OCI-LY3 (cell line): ENCODE data around the gene LGI4.

ENCODE experiments used
- H2AFZ ChIP-seq: fragments of 200-600, 300-600 bp; shearing (Covaris generic); 2 replicates; pipeline ENCODE4 v1.6.0; 2014; ENCODE audit warnings: antibody characterized with exemption, low read depth, low read length
- H3K27ac ChIP-seq: fragments of 200-600, 300-600 bp; sonication (generic); 2 replicates; pipeline ENCODE4 v1.5.1; 2014; ENCODE audit warnings: mild to moderate bottlenecking, low read length, moderate library complexity, mixed read lengths
- H3K27me3 ChIP-seq: fragments of 200-600, 300-600 bp; sonication (generic); 2 replicates; pipeline ENCODE4 v1.6.1; 2014; ENCODE audit warnings: low read depth, low read length, mixed read lengths
- H3K36me3 ChIP-seq: fragments of 200-600, 300-600 bp; sonication (generic); replicated peaks from 2 replicates; pipeline ENCODE3; 2014; ENCODE audit warnings: low read depth, low read length, mixed read lengths
- H3K4me1 ChIP-seq: fragments of 300-600, 200-600 bp; sonication (generic); 2 replicates; pipeline ENCODE4 v1.6.1; 2014; ENCODE audit warnings: low read length, mixed read lengths
- H3K4me2 ChIP-seq: fragments of 200-600, 300-600 bp; sonication (generic); 2 replicates; pipeline ENCODE4 v1.6.1; 2014; ENCODE audit warnings: low read length, mixed read lengths
- H3K4me3 ChIP-seq: fragments of 300-600, 200-600 bp; sonication (generic); 2 replicates; pipeline ENCODE4 v1.5.1; 2014; ENCODE audit warnings: antibody characterized with exemption, mild to moderate bottlenecking, low read length, moderate library complexity
- H3K79me2 ChIP-seq: fragments of 300-600, 200-600 bp; shearing (Covaris generic); 2 replicates; pipeline ENCODE4 v1.6.1; 2014; ENCODE audit warnings: mild to moderate bottlenecking, low read length, mixed read lengths
- H3K9ac ChIP-seq: fragments of 300-600, 200-600 bp; shearing (Covaris generic); 2 replicates; pipeline ENCODE4 v1.6.0; 2014; ENCODE audit warnings: mild to moderate bottlenecking, low read length, moderate library complexity
- H3K9me3 ChIP-seq: fragments of 200-600, 300-600 bp; shearing (Covaris generic); 2 replicates; pipeline ENCODE4 v1.6.1; 2014; ENCODE audit warnings: low read length, mixed read lengths; ENCODE audit not compliant: insufficient read depth
- H4K20me1 ChIP-seq: fragments of 200-600, 300-600 bp; sonication (generic); 2 replicates; pipeline ENCODE4 v1.6.1; 2016; ENCODE audit warnings: low read length, mixed read lengths; ENCODE audit not compliant: insufficient read depth
- EZH2phosphoT487 ChIP-seq: fragments of 200-600 bp; shearing (Covaris generic); IDR thresholded peaks from 2 replicates; pipeline ENCODE4 v1.6.1; 2018; ENCODE audit warnings: antibody characterized with exemption, mixed run types, low read depth
- TF ChIP-seq, protein P1 (sequence below): fragments of 200-600, 300-600 bp; sonication (generic); IDR thresholded peaks from 2 replicates; pipeline ENCODE4 v1.5.1; 2014; ENCODE audit warnings: antibody characterized with exemption, low read length, low read depth

Gene LGI4

DNA sequence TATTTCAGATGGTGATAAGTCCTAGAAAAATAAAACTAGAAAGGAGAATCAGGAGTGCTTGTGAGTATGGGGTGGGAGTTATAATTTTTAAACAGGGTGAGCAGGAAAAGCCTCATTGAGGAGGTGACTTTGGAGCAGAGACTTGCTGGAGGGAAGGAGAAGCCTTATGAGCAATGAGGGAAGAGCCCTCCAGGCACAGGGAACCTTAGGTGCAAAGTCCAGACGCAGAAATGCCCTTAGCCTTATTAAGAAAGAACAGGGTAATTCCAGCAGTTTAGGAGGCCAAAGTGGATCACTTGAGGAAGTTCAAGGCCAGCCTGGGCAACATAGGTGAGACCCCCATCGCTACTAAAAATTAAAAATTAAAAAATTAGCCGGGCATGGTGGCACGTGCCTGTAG, 40.2 kb downstream of the LGI4 start:
- TF ChIP-seq, protein P1, sequence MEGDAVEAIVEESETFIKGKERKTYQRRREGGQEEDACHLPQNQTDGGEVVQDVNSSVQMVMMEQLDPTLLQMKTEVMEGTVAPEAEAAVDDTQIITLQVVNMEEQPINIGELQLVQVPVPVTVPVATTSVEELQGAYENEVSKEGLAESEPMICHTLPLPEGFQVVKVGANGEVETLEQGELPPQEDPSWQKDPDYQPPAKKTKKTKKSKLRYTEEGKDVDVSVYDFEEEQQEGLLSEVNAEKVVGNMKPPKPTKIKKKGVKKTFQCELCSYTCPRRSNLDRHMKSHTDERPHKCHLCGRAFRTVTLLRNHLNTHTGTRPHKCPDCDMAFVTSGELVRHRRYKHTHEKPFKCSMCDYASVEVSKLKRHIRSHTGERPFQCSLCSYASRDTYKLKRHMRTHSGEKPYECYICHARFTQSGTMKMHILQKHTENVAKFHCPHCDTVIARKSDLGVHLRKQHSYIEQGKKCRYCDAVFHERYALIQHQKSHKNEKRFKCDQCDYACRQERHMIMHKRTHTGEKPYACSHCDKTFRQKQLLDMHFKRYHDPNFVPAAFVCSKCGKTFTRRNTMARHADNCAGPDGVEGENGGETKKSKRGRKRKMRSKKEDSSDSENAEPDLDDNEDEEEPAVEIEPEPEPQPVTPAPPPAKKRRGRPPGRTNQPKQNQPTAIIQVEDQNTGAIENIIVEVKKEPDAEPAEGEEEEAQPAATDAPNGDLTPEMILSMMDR: no peak
- no peak for TF ChIP-seq EZH2phosphoT487
- Histone ChIP-seq H4K20me1 (no peaks in the 10 kb centered on the region), H3K36me3 (no peaks in the 10 kb centered on the region), H3K4me3 (no peak overlapping the region), H3K27me3 (no peaks in the 10 kb centered on the region), H3K9me3 (no peaks in the 10 kb centered on the region), H3K79me2 (no peaks in the 10 kb centered on the region), H2AFZ (no peak overlapping the region), H3K4me1 (no peaks in the 10 kb centered on the region), H3K9ac (no peak overlapping the region), H3K27ac (no peak overlapping the region), H3K4me2 (no peak overlapping the region)

DNA sequence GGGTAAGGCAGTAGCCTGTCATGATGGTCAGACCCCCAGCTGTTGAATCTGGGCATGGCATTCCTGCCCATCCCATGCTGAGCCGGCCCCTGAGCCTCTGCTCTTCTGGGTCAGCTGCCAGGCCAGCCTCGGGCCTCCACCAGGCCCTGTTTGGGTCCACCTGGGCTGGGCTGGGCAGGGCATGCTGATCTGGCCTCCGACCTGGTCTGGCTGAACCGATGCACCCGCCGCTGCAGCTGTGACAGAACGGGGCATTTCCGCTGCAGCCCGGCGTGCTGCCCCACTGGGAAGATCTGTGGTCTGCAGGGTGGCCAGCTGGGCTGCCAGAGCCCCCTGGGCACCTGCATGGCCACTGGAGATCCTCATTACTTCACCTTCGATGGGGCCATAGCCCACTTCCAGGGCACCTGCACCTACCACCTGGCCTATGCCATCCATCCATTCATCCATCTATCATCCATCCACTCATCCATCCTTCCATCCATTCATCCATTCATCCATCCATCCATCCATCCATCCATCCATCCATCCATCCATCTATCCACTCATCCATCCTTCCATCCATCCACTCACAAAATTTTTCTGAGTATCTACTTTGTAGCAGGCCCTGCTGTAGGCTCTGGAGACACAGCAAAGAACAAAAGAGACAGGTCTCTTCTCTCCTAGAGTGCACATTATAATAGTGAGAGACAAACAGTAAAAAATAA, 40.8 kb downstream of the LGI4 start:
- H3K27ac ChIP-seq: no peak overlapping the region

DNA sequence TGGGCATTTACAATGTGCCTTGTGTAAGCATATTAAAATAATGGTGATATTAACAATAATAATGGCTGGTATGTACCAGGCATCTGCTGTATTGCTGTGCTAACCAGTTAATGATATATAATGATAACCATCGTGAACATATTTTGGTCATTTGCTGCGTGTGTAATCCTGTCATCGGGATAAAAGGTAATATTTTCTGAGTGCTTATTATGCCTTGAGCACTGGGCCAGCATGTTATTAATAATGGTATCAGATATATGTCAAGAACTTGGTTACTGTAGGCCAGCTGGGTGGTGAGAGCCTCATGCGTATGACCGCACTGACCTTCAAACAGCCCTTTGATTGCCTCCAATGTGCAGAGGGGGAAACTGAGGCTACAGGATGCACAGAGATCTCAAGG, 41.4 kb downstream of the LGI4 start:
- Histone ChIP-seq H3K27me3 (no peaks in the 10 kb centered on the region; the same call in 1 of the 2 replicates), H3K9ac (no peak overlapping the region), H3K4me3 (no peak overlapping the region), H3K4me2 (no peak overlapping the region), H2AFZ (no peak overlapping the region), H3K36me3 (no peaks in the 10 kb centered on the region), H3K79me2 (no peaks in the 10 kb centered on the region), H4K20me1 (no peaks in the 10 kb centered on the region), H3K4me1 (no peaks in the 10 kb centered on the region), H3K27ac (no peak overlapping the region), H3K9me3 (no peaks in the 10 kb centered on the region)
- TF ChIP-seq, protein P1: no peak
- no peak for TF ChIP-seq EZH2phosphoT487

More for the DNA sequence above, 40.8 kb downstream of the LGI4 start:
- no peak overlapping the region for H3K9ac ChIP-seq
- H2AFZ ChIP-seq: no peak overlapping the region
- no peak overlapping the region for H3K4me3 ChIP-seq
- no peaks in the 10 kb centered on the region for H4K20me1 ChIP-seq
- no peaks in the 10 kb centered on the region; the same call in 1 of the 2 replicates for H3K27me3 ChIP-seq
- H3K79me2 ChIP-seq: no peaks in the 10 kb centered on the region
- H3K36me3 ChIP-seq: no peaks in the 10 kb centered on the region
- no peak overlapping the region for H3K4me2 ChIP-seq
- H3K9me3 ChIP-seq: no peaks in the 10 kb centered on the region
- no peak for TF ChIP-seq EZH2phosphoT487
- TF ChIP-seq, protein P1: no peak
- no peaks in the 10 kb centered on the region for H3K4me1 ChIP-seq

DNA sequence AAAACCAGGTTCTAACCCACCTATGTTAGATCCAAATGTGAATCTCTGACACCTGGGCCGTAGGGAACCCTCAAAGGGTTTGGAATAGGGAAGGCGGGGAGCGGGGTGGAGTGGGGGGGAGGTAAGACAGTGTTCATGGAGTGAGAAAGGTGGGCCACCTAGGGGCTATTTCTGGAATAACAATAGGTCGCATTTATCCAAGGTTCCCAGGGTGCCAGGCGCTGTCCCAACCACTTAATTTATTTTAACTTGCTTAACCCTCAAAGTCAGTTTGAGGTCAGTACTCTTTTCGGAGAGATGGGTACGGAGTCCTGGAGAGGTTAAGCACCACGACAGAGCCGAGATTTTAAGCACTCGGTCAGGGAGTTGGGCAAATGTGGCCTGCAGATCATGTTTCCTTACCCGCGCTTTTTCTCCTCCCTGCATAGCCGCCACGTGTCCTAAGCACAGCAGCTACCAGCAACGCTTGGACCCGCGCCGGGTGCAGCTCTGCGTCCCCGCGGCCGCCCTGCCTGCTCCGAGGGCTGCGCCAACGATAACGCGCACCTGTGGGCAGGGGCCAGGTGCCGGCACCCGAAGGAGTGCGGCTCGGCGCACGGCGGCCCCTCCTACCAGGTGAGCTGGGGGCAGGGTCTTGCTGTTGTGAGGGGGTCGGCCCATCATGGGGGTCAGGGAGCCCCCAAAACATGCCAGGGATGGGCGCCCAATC, 44.2 kb downstream of the LGI4 start:
- Histone ChIP-seq H3K4me3 (peak overlapping the region; percentile 35), H2AFZ (peak overlapping the region; percentile 23; the same call in 1 of the 2 replicates), H3K36me3 (no peaks in the 10 kb centered on the region), H3K4me1 (peaks cover 11% of the 10 kb centered on the region), H3K4me2 (peak overlapping the region; percentile 43), H3K79me2 (no peaks in the 10 kb centered on the region), H3K27me3 (no peaks in the 10 kb centered on the region; the same call in 1 of the 2 replicates), H4K20me1 (no peaks in the 10 kb centered on the region), H3K9ac (no peak overlapping the region), H3K9me3 (no peaks in the 10 kb centered on the region), H3K27ac (no peak overlapping the region)
- no peak for TF ChIP-seq EZH2phosphoT487
- TF ChIP-seq, protein P1: peak; percentile 68
